A549 (cell line): ENCODE measurements around the gene UPF2. TPM values are rescaled to one million over a fixed set of nuclear protein-coding genes. Genes with fewer than 3 reads are reported as not detected.
"Not testable (repeated sequence)": the region's sequence is repeated elsewhere in the genome, so short reads cannot be mapped to it uniquely, and the experiment has no call there.

Experiments used
- ATAC-seq, 2 experiments: fragments of 200-7000 bp in 1 of 2; fragments of >200 bp in 1 of 2; cut with Nextera tagmentation in 1 of 2; cut with Tn5 transposase in 1 of 2; 3 replicates each; pipeline versions ENCODE4 v1.8.0 to v1.9.1; 2018 to 2020; ENCODE audit warnings: mild to moderate bottlenecking in 1 of 2, moderate library complexity in 1 of 2
- CTCF ChIA-PET: fragments of 300-600 bp; sonication (Branson Sonifier 250); formaldehyde crosslinking; extraction: SDS; loops from one replicate; lab custom pipeline; 2021; ENCODE audit warnings: antibody characterized with exemption, inconsistent platforms; lab: Yijun Ruan, JAX
- POLR2A ChIA-PET: fragments of 350-600 bp; formaldehyde crosslinking; extraction: SDS; loops from one replicate; lab custom pipeline; 2021; ENCODE audit warnings: antibody characterized with exemption, inconsistent platforms; lab: Yijun Ruan, JAX
- DNase-seq, 2 experiments: peaks; one replicate each; pipeline versions ENCODE4 v3.0.0 to v3.0.0-alpha.2; 2011 to 2016; ENCODE audit warnings: low read depth in 1 of 2, low spot score in 1 of 2
- FAIRE-seq: peaks from 2 replicates; lab custom pipeline; 2011; peaks lifted over from hg19 to GRCh38; lab: Jason Lieb, UNC
- H3K27ac ChIP-seq, 2 experiments: fragments of >200 bp; sonication (Bioruptor Twin); formaldehyde crosslinking; 3 replicates each; pipeline ENCODE4 v1.5.1; 2016 to 2017
- H3K4me1 ChIP-seq: fragments of >200 bp; sonication (Bioruptor Twin); formaldehyde crosslinking; 3 replicates; pipeline ENCODE4 v1.6.1; 2016
- H3K4me2 ChIP-seq: fragments of >200 bp; sonication (Bioruptor Twin); formaldehyde crosslinking; 3 replicates; pipeline ENCODE4 v1.6.1; 2016
- H3K4me3 ChIP-seq: fragments of >200 bp; sonication (Bioruptor Twin); formaldehyde crosslinking; 3 replicates; pipeline ENCODE4 v1.5.1; 2016
- H3K9me3 ChIP-seq: fragments of >200 bp; sonication (Bioruptor Twin); formaldehyde crosslinking; 3 replicates; pipeline ENCODE4 v1.6.1; 2016
- ATOH8 ChIP-seq: fragments of 250-450 bp; sonication (Bioruptor Pico); IDR thresholded peaks from 2 replicates; pipeline ENCODE4 v1.5.0; 2020; ENCODE audit warnings: low read depth, mild to moderate bottlenecking, moderate library complexity
- CBX8 ChIP-seq: fragments of 200-600 bp; sonication (generic); IDR thresholded peaks from 2 replicates; pipeline ENCODE4 v1.6.1; 2016
- EHMT2 ChIP-seq: fragments of 200-600 bp; sonication (generic); IDR thresholded peaks from 2 replicates; pipeline ENCODE4 v1.6.1; 2016; ENCODE audit warnings: antibody characterized with exemption, low read depth, mild to moderate bottlenecking, moderate library complexity
- HES2 ChIP-seq: fragments of >200 bp; sonication (Bioruptor Twin); formaldehyde crosslinking; IDR thresholded peaks from 2 replicates; pipeline ENCODE4 v1.6.1; 2016
- HOXA7 ChIP-seq: fragments of 250-450 bp; sonication (Bioruptor Pico); IDR thresholded peaks from 2 replicates; pipeline ENCODE4 v1.5.0; 2020; ENCODE audit warnings: mild to moderate bottlenecking, moderate library complexity
- HOXB5 ChIP-seq: fragments of 250-450 bp; sonication (Bioruptor Pico); IDR thresholded peaks from 2 replicates; pipeline ENCODE4 v1.5.0; 2020; ENCODE audit warnings: mild to moderate bottlenecking, moderate library complexity
- JUNB ChIP-seq: fragments of >200 bp; sonication (Bioruptor Twin); formaldehyde crosslinking; IDR thresholded peaks from 2 replicates; pipeline ENCODE4 v1.6.1; 2016
- KDM5A ChIP-seq: fragments of 200-600 bp; sonication (generic); IDR thresholded peaks from 2 replicates; pipeline ENCODE4 v1.6.1; 2016; ENCODE audit warnings: antibody characterized with exemption, mild to moderate bottlenecking
- MAZ ChIP-seq: fragments of 150-350 bp; IDR thresholded peaks from 2 replicates; pipeline ENCODE4 v1.6.1; 2014; ENCODE audit warnings: antibody characterized with exemption, low read depth, low read length, borderline replicate concordance
- MYC ChIP-seq: IDR thresholded peaks from 2 replicates; pipeline ENCODE4 v1.6.1; 2012; ENCODE audit warnings: mild to moderate bottlenecking, inconsistent platforms, low read length, improper control_type of control experiment, borderline replicate concordance
- NPAS2 ChIP-seq: fragments of 250-450 bp; sonication (Bioruptor Pico); IDR thresholded peaks from 2 replicates; pipeline ENCODE4 v1.8.0; 2022; ENCODE audit warnings: mild to moderate bottlenecking, moderate library complexity, borderline replicate concordance
- RAD21 ChIP-seq, 2 experiments: fragments of >200 bp in 1 of 2; sonication (Bioruptor Twin) in 1 of 2; formaldehyde crosslinking in 1 of 2; IDR thresholded peaks in 1 of 2; conservative IDR thresholded peaks in 1 of 2; 2 replicates in 1 of 2; 3 replicates in 1 of 2; pipeline ENCODE4 v1.6.1; 2012 to 2018; ENCODE audit warnings: inconsistent platforms in 1 of 2
- RARB ChIP-seq: fragments of 250-450 bp; sonication (Bioruptor Pico); IDR thresholded peaks from 2 replicates; pipeline ENCODE4 v1.8.0; 2021; ENCODE audit warnings: mild to moderate bottlenecking, moderate library complexity
- RCOR1 ChIP-seq: fragments of 150-350 bp; IDR thresholded peaks from 2 replicates; pipeline ENCODE4 v1.6.1; 2014; ENCODE audit warnings: antibody characterized with exemption, low read length, low read depth
- RNF2 ChIP-seq: fragments of 200-600 bp; sonication (generic); IDR thresholded peaks from 2 replicates; pipeline ENCODE4 v1.6.1; 2016; ENCODE audit warnings: low read depth, mild to moderate bottlenecking, antibody characterized with exemption, moderate library complexity, borderline replicate concordance
- TP53 ChIP-seq: fragments of 250-450 bp; sonication (Bioruptor Pico); IDR thresholded peaks from 2 replicates; pipeline ENCODE4 v1.5.0; 2021; ENCODE audit warnings: mild to moderate bottlenecking, moderate library complexity
- ZSCAN20 ChIP-seq: fragments of 250-450 bp; sonication (Bioruptor Pico); IDR thresholded peaks from 2 replicates; pipeline ENCODE4 v1.8.0; 2022; ENCODE audit warnings: mild to moderate bottlenecking, moderate library complexity
- WGBS: methylation state at CpG from one replicate; pipeline ENCODE4 v1.1.6; 2017; ENCODE audit errors: missing lambda C conversion rate; 5-methylcytosine and 5-hydroxymethylcytosine counted together
- polyA plus RNA-seq, 4 experiments: library from polyadenylated mRNA; depleted of rRNA in 3 of 4; stranded (reverse); fragments of >200 nt; fragmentation: RNase III in 1 of 4; extraction: RNeasy Plus Mini Kit Qiagen cat#74134 plus additional on column Dnase treatment in 1 of 4; gene quantifications; 2 replicates in 3 of 4; 3 replicates in 1 of 4; pipeline ENCODE4 v1.2.3, GENCODE V29; 2011 to 2017
- TF ChIP-seq, protein P1 (sequence below): fragments of 150-350 bp; IDR thresholded peaks from 2 replicates; pipeline ENCODE4 v1.6.1; 2014; ENCODE audit warnings: low read depth, mild to moderate bottlenecking, low read length
- TF ChIP-seq, protein P2 (sequence below): fragments of 250-450 bp; sonication (Bioruptor Pico); IDR thresholded peaks from 2 replicates; pipeline ENCODE4 v1.5.0; 2021; ENCODE audit warnings: mild to moderate bottlenecking, moderate library complexity, borderline replicate concordance
- TF ChIP-seq, protein P3 (sequence below): IDR thresholded peaks from 2 replicates; pipeline ENCODE4 v1.6.1; 2012

The UPF2 gene
- polyA plus RNA-seq, 2 of the 4 experiments (the other 2 are of a cell fraction): 16.5 to 21.6 TPM

GRCh38 chr10:12077580-12078180, 35.1 kb upstream of the UPF2 start:
- 80% methylated on average over 9 of the region's 9 CpGs for WGBS
- POLR2A ChIA-PET: no interaction called here
- no peaks in the 10 kb centered on the region for H3K9me3 ChIP-seq

GRCh38 chr10:12073526-12073925, 30.9 kb upstream of the UPF2 start:
- no peak for ATAC-seq
- ChIA-PET CTCF (interaction anchor here (0.9 kb wide), 1 partner anchor 23 kb away, joined by 3 read pairs; no protein-coding TSS in a partner anchor), POLR2A (no interaction called here)
- no peak for DNase-seq
- no peak overlapping the region for H3K4me3 ChIP-seq
- no peaks in the 10 kb centered on the region for H3K9me3 ChIP-seq
- TF ChIP-seq RARB (CRISPR knock-in tag) (no peak), NPAS2 (CRISPR knock-in tag) (no peak), RCOR1 (no peak), TP53 (no peak), HOXB5 (CRISPR knock-in tag) (no peak)
- no peak overlapping the region for H3K27ac ChIP-seq
- H3K4me1 ChIP-seq: peaks cover 13% of the 10 kb centered on the region
- 95% methylated on average over 4 of the region's 4 CpGs for WGBS
- FAIRE-seq: no peak
- H3K4me2 ChIP-seq: no peak overlapping the region

More at GRCh38 chr10:12077580-12078180, 35.1 kb upstream of the UPF2 start:
- DNase-seq (no peak), FAIRE-seq (no peak), ATAC-seq (no peak)
- no peak overlapping the region for H3K4me3 ChIP-seq
- no peak overlapping the region for H3K27ac ChIP-seq
- TF ChIP-seq NPAS2 (CRISPR knock-in tag) (no peak), RNF2 (no peak), CBX8 (no peak), ATOH8 (CRISPR knock-in tag) (no peak), RAD21 (conservative IDR thresholded peaks at IDR 0.05 in 1 of 2, IDR thresholded peaks at IDR 0.05 in 1 of 2) (no peak), HES2 (no peak), EHMT2 (no peak), MAZ (no peak), HOXA7 (CRISPR knock-in tag) (no peak), MYC (no peak), ZSCAN20 (CRISPR knock-in tag) (no peak), KDM5A (no peak), JUNB (no peak)
- TF ChIP-seq, protein P1, sequence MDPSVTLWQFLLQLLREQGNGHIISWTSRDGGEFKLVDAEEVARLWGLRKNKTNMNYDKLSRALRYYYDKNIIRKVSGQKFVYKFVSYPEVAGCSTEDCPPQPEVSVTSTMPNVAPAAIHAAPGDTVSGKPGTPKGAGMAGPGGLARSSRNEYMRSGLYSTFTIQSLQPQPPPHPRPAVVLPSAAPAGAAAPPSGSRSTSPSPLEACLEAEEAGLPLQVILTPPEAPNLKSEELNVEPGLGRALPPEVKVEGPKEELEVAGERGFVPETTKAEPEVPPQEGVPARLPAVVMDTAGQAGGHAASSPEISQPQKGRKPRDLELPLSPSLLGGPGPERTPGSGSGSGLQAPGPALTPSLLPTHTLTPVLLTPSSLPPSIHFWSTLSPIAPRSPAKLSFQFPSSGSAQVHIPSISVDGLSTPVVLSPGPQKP: no peak
- TF ChIP-seq, protein P2, sequence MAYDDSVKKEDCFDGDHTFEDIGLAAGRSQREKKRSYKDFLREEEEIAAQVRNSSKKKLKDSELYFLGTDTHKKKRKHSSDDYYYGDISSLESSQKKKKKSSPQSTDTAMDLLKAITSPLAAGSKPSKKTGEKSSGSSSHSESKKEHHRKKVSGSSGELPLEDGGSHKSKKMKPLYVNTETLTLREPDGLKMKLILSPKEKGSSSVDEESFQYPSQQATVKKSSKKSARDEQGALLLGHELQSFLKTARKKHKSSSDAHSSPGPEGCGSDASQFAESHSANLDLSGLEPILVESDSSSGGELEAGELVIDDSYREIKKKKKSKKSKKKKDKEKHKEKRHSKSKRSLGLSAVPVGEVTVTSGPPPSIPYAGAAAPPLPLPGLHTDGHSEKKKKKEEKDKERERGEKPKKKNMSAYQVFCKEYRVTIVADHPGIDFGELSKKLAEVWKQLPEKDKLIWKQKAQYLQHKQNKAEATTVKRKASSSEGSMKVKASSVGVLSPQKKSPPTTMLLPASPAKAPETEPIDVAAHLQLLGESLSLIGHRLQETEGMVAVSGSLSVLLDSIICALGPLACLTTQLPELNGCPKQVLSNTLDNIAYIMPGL (CRISPR knock-in tag): no peak
- TF ChIP-seq, protein P3, sequence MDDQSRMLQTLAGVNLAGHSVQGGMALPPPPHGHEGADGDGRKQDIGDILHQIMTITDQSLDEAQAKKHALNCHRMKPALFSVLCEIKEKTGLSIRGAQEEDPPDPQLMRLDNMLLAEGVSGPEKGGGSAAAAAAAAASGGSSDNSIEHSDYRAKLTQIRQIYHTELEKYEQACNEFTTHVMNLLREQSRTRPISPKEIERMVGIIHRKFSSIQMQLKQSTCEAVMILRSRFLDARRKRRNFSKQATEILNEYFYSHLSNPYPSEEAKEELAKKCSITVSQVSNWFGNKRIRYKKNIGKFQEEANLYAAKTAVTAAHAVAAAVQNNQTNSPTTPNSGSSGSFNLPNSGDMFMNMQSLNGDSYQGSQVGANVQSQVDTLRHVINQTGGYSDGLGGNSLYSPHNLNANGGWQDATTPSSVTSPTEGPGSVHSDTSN: no peak
- peaks cover 12% of the 10 kb centered on the region; the same call in 2 of the 3 replicates for H3K4me1 ChIP-seq
- CTCF ChIA-PET: interaction anchor here (1.3 kb wide), 1 partner anchor 52 kb away, joined by 4 read pairs; no protein-coding TSS in a partner anchor
- H3K4me2 ChIP-seq: no peak overlapping the region

DNA sequence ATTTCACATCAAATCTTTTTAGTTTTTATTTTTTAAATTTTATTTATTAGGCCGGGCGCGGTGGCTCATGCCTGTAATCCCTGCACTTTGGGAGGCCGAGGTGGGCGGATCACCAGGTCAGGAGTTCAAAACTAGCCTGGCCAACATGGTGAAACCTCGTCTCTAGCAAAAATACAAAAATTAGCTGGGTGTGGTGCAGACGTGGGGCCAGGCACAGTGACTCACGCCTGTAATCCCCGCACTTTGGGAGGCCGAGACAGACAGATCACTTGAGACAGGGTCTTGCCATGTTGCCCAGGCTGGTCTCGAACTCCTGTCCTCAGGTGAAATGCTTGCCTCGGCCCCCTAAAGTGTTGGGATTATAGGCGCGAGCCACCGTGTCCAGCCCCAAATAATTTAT, 28.8 kb upstream of the UPF2 start:
- CTCF ChIA-PET: not testable (repeated sequence)

More for the DNA sequence above, 28.8 kb upstream of the UPF2 start:
- DNase-seq, POLR2A ChIA-PET, H3K4me3 ChIP-seq, H3K27ac ChIP-seq, H3K4me2 ChIP-seq, FAIRE-seq, H3K9me3 ChIP-seq, ATAC-seq: not testable (repeated sequence)
- peaks cover 17% of the 10 kb centered on the region for H3K4me1 ChIP-seq
- WGBS: 76% methylated on average over 15 of the region's 15 CpGs
